HG02588 (cell line): ENCODE data around the gene SASH3.

Experiments used
- ATAC-seq: cut with Tn5 transposase; IDR thresholded peaks from one replicate; pipeline ENCODE4 v1.9.1; 2021; ENCODE audit warnings: mild to moderate bottlenecking, moderate library complexity; ENCODE audit not compliant: unreplicated experiment

Gene SASH3

GRCh38 chrX:129808158-129808828 is 28.5 kb downstream of the SASH3 start:
- no peak for ATAC-seq

GRCh38 chrX:129808829-129809796 is 29.4 kb downstream of the SASH3 start:
- ATAC-seq, result no peak

- no peak for ATAC-seq
These were observed 34.1 kb downstream of the SASH3 start for GRCh38 chrX:129813662-129814368.

GRCh38 chrX:129818123-129818522 is 38.4 kb downstream of the SASH3 start:
- ATAC-seq, result no peak

- ATAC-seq, result peak; percentile 60
These were observed 43.4 kb downstream of the SASH3 start for GRCh38 chrX:129823115-129823514.

- ATAC-seq, result no peak
These were observed 43.8 kb downstream of the SASH3 start for GRCh38 chrX:129823522-129823921.

- ATAC-seq, result no peak
These were observed 44.9 kb downstream of the SASH3 start for GRCh38 chrX:129824620-129825019.

- ATAC-seq, result no peak
These were observed 46.2 kb downstream of the SASH3 start for GRCh38 chrX:129825746-129826505.

- ATAC-seq, result no peak
These were observed 50.7 kb downstream of the SASH3 start for GRCh38 chrX:129830494-129830893.

GRCh38 chrX:129831091-129831885 is 51.5 kb downstream of the SASH3 start:
- ATAC-seq, result no peak

GRCh38 chrX:129833153-129833990 is 53.6 kb downstream of the SASH3 start:
- ATAC-seq, result no peak

GRCh38 chrX:129836827-129837226 is 57.1 kb downstream of the SASH3 start:
- ATAC-seq, result no peak

GRCh38 chrX:129840344-129840743 is 60.6 kb downstream of the SASH3 start:
- ATAC-seq, result no peak

GRCh38 chrX:129842510-129843208 is 62.9 kb downstream of the SASH3 start:
- ATAC-seq, result no peak

GRCh38 chrX:129843209-129843458 is 63.4 kb downstream of the SASH3 start:
- no peak for ATAC-seq

- peak; percentile 98 for ATAC-seq
These were observed 63.9 kb downstream of the SASH3 start, which contains the start of gene ZDHHC9 for GRCh38 chrX:129843459-129844306. Gene ZDHHC9 (minus strand): TSS chrX:129843886. CDS start chrX:129841945, 1,941 bp downstream.
